ENCODE results near the gene PSTK. TPM values are rescaled to one million over a fixed set of nuclear protein-coding genes. Genes with fewer than 3 reads are reported as not detected.

PSTK gene
- total and polyA plus RNA-seq, 9 of the 15 experiments (the other 6 are each of a cell fraction or from before 2014, with no cell fraction given) = 13.2 to 49.7 (median 18.9) TPM

DNA sequence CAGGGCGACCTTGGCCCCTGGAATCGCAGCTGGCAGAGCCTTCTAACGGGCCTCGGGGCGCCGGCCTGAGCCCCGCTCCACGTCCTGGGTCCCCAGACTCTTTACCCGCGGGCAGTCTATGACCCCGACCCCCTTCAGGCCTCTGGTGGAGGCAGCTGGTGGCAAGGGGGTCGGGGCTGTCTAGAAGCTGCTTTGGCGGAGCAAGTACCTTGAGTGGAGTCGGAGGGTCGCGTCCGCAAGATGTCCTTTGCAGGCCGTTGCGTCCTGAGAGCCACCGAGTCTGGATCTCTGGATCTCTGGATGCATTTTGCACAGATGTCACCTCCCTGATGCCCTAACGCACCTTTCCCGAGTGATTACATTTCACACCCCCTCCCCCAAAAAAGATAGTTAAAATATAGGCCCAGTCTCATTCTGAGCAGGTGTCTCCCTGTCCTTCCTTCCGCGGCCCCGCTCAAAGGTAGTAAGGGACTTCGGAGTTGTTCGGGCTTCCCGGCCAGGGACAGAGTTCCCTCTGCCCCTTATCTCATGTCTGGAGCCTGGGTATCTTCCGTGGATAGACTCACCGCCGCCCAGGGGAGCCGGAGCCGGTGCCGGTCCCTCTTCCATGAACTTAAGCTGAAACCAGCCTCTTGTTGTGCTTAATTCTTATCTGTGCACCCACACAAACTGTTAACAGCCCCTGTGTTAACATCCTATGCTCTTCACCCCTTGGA is 29.1 kb downstream of the PSTK start (continued):
- TF ChIP-seq NCOA2 (IDR thresholded peaks at IDR 0.05; ENCODE audit: partially characterized antibody in 2 of 2) (peak in 1 of 2 experiments; percentile 17), ZNF668 (CRISPR knock-in tag; IDR thresholded peaks at IDR 0.05) (no peak), ZNF444 (CRISPR knock-in tag; IDR thresholded peaks at IDR 0.05) (no peak), ESRRA (IDR thresholded peaks at IDR 0.05; ENCODE audit: borderline replicate concordance, low read depth) (no peak), JUNB (CRISPR knock-in tag; conservative IDR thresholded peaks at IDR 0.05) (no peak), ZNF184 (CRISPR knock-in tag; IDR thresholded peaks at IDR 0.05) (no peak), ZNF143 (CRISPR knock-in tag; IDR thresholded peaks at IDR 0.05) (no peak), BCOR (IDR thresholded peaks at IDR 0.05) (no peak), TEAD1 (CRISPR knock-in tag; IDR thresholded peaks at IDR 0.05) (0 out of 4 replicates have a peak, but pooled peaks of 1 of the 2 experiments have one; percentile 50), GATAD2A (IDR thresholded peaks at IDR 0.05) (no peak), SIX5 (IDR thresholded peaks at IDR 0.05; ENCODE audit: borderline replicate concordance in 1 of 2, insufficient read depth in 1 of 2, low read depth in 1 of 2, low read length in 2 of 2) (no peak), PTTG1 (tag; IDR thresholded peaks at IDR 0.05; ENCODE audit: low read depth) (no peak), KLF13 (tag; IDR thresholded peaks at IDR 0.05; ENCODE audit: borderline replicate concordance, low read depth) (no peak), MNT (conservative IDR thresholded peaks at IDR 0.05) (no peak), MIER1 (IDR thresholded peaks at IDR 0.05; ENCODE audit: low read depth) (no peak), MEF2D (tag; conservative IDR thresholded peaks at IDR 0.05; ENCODE audit: low read depth) (no peak), KHSRP (IDR thresholded peaks at IDR 0.05) (no peak), TBP (optimal IDR thresholded peaks at IDR 0.05; ENCODE audit: low read depth, low read length) (no peak), CREB1 (IDR thresholded peaks at IDR 0.05) (no peak), CREB1 (CRISPR knock-in tag; IDR thresholded peaks at IDR 0.05) (no peak), CBX3 (IDR thresholded peaks at IDR 0.05; ENCODE audit: borderline replicate concordance in 1 of 2, low read length in 2 of 2) (no peak)
- TF ChIP-seq, protein P1, sequence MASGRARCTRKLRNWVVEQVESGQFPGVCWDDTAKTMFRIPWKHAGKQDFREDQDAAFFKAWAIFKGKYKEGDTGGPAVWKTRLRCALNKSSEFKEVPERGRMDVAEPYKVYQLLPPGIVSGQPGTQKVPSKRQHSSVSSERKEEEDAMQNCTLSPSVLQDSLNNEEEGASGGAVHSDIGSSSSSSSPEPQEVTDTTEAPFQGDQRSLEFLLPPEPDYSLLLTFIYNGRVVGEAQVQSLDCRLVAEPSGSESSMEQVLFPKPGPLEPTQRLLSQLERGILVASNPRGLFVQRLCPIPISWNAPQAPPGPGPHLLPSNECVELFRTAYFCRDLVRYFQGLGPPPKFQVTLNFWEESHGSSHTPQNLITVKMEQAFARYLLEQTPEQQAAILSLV (tag; IDR thresholded peaks at IDR 0.05) = no peak
- TF ChIP-seq, protein P2, sequence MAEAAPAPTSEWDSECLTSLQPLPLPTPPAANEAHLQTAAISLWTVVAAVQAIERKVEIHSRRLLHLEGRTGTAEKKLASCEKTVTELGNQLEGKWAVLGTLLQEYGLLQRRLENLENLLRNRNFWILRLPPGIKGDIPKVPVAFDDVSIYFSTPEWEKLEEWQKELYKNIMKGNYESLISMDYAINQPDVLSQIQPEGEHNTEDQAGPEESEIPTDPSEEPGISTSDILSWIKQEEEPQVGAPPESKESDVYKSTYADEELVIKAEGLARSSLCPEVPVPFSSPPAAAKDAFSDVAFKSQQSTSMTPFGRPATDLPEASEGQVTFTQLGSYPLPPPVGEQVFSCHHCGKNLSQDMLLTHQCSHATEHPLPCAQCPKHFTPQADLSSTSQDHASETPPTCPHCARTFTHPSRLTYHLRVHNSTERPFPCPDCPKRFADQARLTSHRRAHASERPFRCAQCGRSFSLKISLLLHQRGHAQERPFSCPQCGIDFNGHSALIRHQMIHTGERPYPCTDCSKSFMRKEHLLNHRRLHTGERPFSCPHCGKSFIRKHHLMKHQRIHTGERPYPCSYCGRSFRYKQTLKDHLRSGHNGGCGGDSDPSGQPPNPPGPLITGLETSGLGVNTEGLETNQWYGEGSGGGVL (CRISPR knock-in tag; IDR thresholded peaks at IDR 0.05) = no peak
- TF ChIP-seq, protein P3, sequence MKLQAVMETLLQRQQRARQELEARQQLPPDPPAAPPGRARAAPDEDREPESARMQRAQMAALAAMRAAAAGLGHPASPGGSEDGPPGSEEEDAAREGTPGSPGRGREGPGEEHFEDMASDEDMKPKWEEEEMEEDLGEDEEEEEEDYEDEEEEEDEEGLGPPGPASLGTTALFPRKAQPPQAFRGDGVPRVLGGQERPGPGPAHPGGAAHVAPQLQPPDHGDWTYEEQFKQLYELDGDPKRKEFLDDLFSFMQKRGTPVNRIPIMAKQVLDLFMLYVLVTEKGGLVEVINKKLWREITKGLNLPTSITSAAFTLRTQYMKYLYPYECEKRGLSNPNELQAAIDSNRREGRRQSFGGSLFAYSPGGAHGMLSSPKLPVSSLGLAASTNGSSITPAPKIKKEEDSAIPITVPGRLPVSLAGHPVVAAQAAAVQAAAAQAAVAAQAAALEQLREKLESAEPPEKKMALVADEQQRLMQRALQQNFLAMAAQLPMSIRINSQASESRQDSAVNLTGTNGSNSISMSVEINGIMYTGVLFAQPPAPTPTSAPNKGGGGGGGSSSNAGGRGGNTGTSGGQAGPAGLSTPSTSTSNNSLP (IDR thresholded peaks at IDR 0.05; ENCODE audit: borderline replicate concordance, low read depth, low read length) = no peak

All from K562 (cell line).